Measurements from ENCODE around the gene DNAJB5. TPM values are rescaled to one million over a fixed set of nuclear protein-coding genes. Genes with fewer than 3 reads are reported as not detected.
A peak's percentile ranks its signal among the peaks of the same experiment; 100 is the strongest.

DNAJB5 gene
- total RNA-seq, 5 donors from 2014 or later (not counting 1 experiment from before 2014, with no cell fraction given): 1.3 to 2.4 (median 1.7) TPM

DNA sequence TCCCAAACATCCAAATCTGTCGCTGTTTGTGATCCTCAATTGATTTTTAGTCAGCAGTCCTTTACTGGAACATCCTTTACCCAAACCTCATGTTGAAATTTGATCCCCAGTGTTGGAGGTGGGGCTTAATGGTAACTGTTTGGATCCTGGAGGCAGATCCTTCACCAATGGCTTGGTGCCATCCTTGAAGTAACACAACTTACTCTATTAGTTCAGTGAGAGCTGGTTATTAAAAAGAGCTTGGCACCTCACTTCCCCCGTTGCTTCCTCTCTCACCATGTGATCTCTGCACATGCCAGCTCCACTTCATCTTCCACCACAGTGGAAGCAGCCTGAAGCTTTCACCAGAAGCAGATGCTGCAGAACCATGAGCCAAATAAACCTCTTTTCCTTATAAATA lies 40.3 kb downstream of the DNAJB5 start:
- Mint-ChIP-seq H3K4me1 (peaks cover 4 to 25% (median 16%) of the 10 kb centered on the region in 3 donors), H3K9me3 (no peaks in the 10 kb centered on the region), H3K27me3 (no peaks in the 10 kb centered on the region), H3K36me3 (peaks cover 6% of the 10 kb centered on the region), H3K27ac (no peak overlapping the region), H3K4me3 (no peak overlapping the region)
- no peak for ATAC-seq (replicated peaks in 1 of 4)
- Histone ChIP-seq H3K9me3 (no peaks in the 10 kb centered on the region), H3K27ac (ENCODE audit: low read length) (no peak overlapping the region), H3K27me3 (replicated peaks in 1 of 2; ENCODE audit: control insufficient read depth in 2 of 2, extremely low read depth in 1 of 2, insufficient read depth in 2 of 2, low read length in 1 of 2) (no peaks in the 10 kb centered on the region), H3K4me1 (ENCODE audit: control insufficient read depth in 1 of 2, extremely low read depth in 1 of 2, insufficient read depth in 2 of 2, low read length in 2 of 2) (peaks cover 0 to 3% of the 10 kb centered on the region in 2 experiments), H3K4me3 (ENCODE audit: control insufficient read depth in 1 of 2, extremely low read depth in 1 of 2, low read length in 1 of 2) (no peak overlapping the region), H3K36me3 (ENCODE audit: control insufficient read depth in 2 of 2, extremely low read depth in 1 of 2, insufficient read depth in 1 of 2, low read length in 1 of 2) (no peaks in the 10 kb centered on the region)
- POLR2A ChIA-PET: no interaction called here
- 40% methylated on average over 1 of the region's 2 CpGs for WGBS (ENCODE audit: insufficient coverage)
- CTCF ChIA-PET: no interaction called here
- DNase-seq: no peak

DNA sequence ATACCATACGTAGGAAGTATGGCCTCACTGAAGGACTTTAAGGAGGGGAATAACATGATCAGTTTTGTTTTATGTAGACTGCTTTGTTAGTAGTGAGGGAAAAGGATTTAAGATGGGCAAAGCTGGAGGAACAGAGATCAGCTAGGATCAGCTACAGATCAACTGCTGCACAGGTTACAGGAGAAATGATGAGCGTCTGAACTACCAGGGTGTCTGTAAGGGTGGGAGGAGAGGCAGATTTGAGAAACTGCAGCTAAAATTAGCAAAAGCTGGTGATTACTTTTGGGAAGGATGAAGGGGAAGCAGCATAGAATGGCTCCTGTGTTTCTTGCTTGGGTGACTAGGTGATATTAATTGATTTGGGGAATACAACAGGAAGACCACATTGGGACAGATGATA lies 43.6 kb downstream of the DNAJB5 start:
- peaks cover 0 to 12% of the 10 kb centered on the region in 2 experiments for H3K4me1 ChIP-seq (ENCODE audit: control insufficient read depth in 1 of 2, extremely low read depth in 1 of 2, insufficient read depth in 2 of 2, low read length in 2 of 2)
- no peaks in the 10 kb centered on the region for H3K27me3 ChIP-seq (replicated peaks in 1 of 2; ENCODE audit: control insufficient read depth in 2 of 2, extremely low read depth in 1 of 2, insufficient read depth in 2 of 2, low read length in 1 of 2)
- Mint-ChIP-seq H3K27me3 (no peaks in the 10 kb centered on the region), H3K4me3 (no peak overlapping the region), H3K27ac (no peak overlapping the region), H3K36me3 (peaks cover 6% of the 10 kb centered on the region), H3K4me1 (peaks cover 9 to 17% (median 14%) of the 10 kb centered on the region in 3 donors), H3K9me3 (no peaks in the 10 kb centered on the region)
- no peak for ATAC-seq (replicated peaks in 1 of 4)
- WGBS (ENCODE audit: insufficient coverage): 100% methylated on average over 2 of the region's 2 CpGs
- H3K27ac ChIP-seq (ENCODE audit: low read length): no peak overlapping the region
- no peak for DNase-seq
- POLR2A ChIA-PET: no interaction called here
- no peak overlapping the region for H3K4me3 ChIP-seq (ENCODE audit: control insufficient read depth in 1 of 2, extremely low read depth in 1 of 2, low read length in 1 of 2)
- H3K9me3 ChIP-seq: no peaks in the 10 kb centered on the region
- H3K36me3 ChIP-seq (ENCODE audit: control insufficient read depth in 2 of 2, extremely low read depth in 1 of 2, insufficient read depth in 1 of 2, low read length in 1 of 2): no peaks in the 10 kb centered on the region
- CTCF ChIA-PET: no interaction called here

DNA sequence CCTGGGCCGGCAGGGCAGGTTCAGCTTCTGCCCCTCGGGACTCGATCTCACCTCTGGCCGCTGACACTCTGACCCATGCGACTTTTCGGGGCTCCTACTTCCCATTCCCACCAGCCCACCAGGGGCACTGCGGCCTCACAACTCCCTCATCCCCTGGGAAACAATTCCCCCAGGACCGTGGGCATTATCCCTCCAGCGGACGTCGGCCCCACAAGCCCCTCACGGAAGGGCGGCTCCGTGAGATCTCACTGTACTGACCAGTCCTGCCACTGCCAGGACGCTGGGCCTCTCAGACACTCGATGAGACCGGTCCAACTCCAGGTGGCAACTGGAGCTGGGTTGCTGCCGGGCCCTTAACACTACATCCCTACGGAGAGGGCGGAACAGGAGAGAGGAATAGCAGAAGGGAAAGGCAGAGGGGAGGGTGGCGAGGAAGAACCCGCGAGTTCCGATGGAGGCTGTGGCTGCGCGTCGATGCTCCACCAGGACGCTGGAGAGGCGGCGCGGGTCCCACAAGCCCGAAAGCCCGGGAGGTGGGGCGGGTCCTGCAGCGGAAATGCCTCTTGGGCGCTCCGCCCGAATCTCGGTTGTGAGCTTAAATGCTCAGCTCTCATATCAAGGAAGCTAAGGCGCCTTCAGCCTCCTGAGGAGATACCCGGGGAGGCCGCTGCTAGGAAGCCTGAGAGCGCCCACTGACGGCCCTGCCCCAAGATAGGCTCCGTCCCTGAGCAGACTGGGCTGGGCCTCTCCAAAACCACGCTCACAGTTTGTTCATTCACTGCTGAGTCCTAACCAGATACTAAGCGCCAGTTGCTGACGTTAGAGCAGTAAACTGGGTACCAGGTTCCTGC lies 46.5 kb downstream of the DNAJB5 start:
- Histone ChIP-seq H3K27me3 (replicated peaks in 1 of 2; ENCODE audit: control insufficient read depth in 2 of 2, extremely low read depth in 1 of 2, insufficient read depth in 2 of 2, low read length in 1 of 2) (no peaks in the 10 kb centered on the region), H3K36me3 (ENCODE audit: control insufficient read depth in 2 of 2, extremely low read depth in 1 of 2, insufficient read depth in 1 of 2, low read length in 1 of 2) (no peaks in the 10 kb centered on the region), H3K9me3 (no peaks in the 10 kb centered on the region), H3K4me1 (ENCODE audit: control insufficient read depth in 1 of 2, extremely low read depth in 1 of 2, insufficient read depth in 2 of 2, low read length in 2 of 2) (peaks cover 0 to 12% of the 10 kb centered on the region in 2 experiments), H3K27ac (ENCODE audit: low read length) (no peak overlapping the region), H3K4me3 (ENCODE audit: control insufficient read depth in 1 of 2, extremely low read depth in 1 of 2, low read length in 1 of 2) (peak overlapping the region; percentile 18 to 36)
- Mint-ChIP-seq H3K27me3 (no peaks in the 10 kb centered on the region), H3K9me3 (no peaks in the 10 kb centered on the region), H3K4me3 (peak overlapping the region; percentile 46 to 75 (median 59)), H3K27ac (peak overlapping the region in 1 of 2 donors; percentile 28), H3K4me1 (peaks cover 6 to 11% (median 7%) of the 10 kb centered on the region in 3 donors), H3K36me3 (peaks cover 4% of the 10 kb centered on the region)
- POLR2A ChIA-PET: interaction anchor here in 1 of 2 donors (0.8 kb wide), 1 partner anchor 67 kb away, joined by 3 read pairs; the partner anchor contains the start of gene STOML2
- 51% methylated on average over 47 of the region's 48 CpGs for WGBS (ENCODE audit: insufficient coverage)
- ATAC-seq (replicated peaks in 1 of 4) (peak; percentile 75 to 88 (median 88)), DNase-seq (peak in 34 of 35 experiments; percentile 2 to 58 (median 34))
- CTCF ChIA-PET: interaction anchor here (0.7 to 0.8 kb wide), 3 partner anchors 13 to 273 kb away, joined by 3 to 7 read pairs (median 4); no protein-coding TSS in a partner anchor

DNA sequence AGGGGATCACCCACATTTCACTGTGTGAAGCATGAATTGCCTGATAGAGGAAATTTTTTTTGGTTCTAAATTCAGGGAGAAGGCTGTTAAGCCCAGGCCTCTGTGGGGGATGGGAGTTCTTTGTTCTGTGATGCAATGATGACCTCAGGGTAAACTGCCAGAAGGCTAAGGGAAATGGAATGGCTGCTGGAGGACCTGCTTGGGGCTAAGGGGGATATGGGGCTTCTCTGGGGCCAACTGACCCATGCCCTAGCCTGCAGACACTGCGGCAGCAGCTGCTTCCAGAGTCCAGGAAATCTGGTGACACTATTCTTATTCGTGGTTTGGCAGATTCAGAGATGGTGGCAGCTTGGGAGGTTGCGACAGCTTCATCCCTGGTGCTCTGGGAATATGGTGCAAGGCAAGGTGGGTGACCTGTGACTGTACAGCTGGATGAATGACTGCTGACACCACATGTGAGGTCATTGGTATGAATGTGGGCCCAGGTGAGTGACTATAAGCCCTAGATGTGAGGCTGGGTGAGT lies 52.6 kb downstream of the DNAJB5 start:
- ChIA-PET CTCF (no interaction called here), POLR2A (no interaction called here)
- DNase-seq: no peak
- no peak overlapping the region for H3K27ac Mint-ChIP-seq
- H3K9me3 Mint-ChIP-seq: no peaks in the 10 kb centered on the region
- H3K4me3 ChIP-seq (ENCODE audit: control insufficient read depth in 1 of 2, extremely low read depth in 1 of 2, low read length in 1 of 2): no peak overlapping the region
- H3K9me3 ChIP-seq: no peaks in the 10 kb centered on the region
- H3K36me3 Mint-ChIP-seq: peaks cover 19% of the 10 kb centered on the region
- ATAC-seq (replicated peaks in 1 of 4): no peak
- no peaks in the 10 kb centered on the region for H3K27me3 ChIP-seq (replicated peaks in 1 of 2; ENCODE audit: control insufficient read depth in 2 of 2, extremely low read depth in 1 of 2, insufficient read depth in 2 of 2, low read length in 1 of 2)
- H3K27ac ChIP-seq (ENCODE audit: low read length): no peak overlapping the region
- no peaks in the 10 kb centered on the region for H3K27me3 Mint-ChIP-seq
- H3K4me1 ChIP-seq (ENCODE audit: control insufficient read depth in 1 of 2, extremely low read depth in 1 of 2, insufficient read depth in 2 of 2, low read length in 2 of 2): no peaks in the 10 kb centered on the region
- peaks cover 0 to 21% of the 10 kb centered on the region in 2 donors for H3K36me3 ChIP-seq (ENCODE audit: control insufficient read depth in 2 of 2, extremely low read depth in 1 of 2, insufficient read depth in 1 of 2, low read length in 1 of 2)
- WGBS (ENCODE audit: insufficient coverage): 93% methylated on average over 3 of the region's 3 CpGs
- H3K4me1 Mint-ChIP-seq: no peaks in the 10 kb centered on the region
- no peak overlapping the region for H3K4me3 Mint-ChIP-seq

DNA sequence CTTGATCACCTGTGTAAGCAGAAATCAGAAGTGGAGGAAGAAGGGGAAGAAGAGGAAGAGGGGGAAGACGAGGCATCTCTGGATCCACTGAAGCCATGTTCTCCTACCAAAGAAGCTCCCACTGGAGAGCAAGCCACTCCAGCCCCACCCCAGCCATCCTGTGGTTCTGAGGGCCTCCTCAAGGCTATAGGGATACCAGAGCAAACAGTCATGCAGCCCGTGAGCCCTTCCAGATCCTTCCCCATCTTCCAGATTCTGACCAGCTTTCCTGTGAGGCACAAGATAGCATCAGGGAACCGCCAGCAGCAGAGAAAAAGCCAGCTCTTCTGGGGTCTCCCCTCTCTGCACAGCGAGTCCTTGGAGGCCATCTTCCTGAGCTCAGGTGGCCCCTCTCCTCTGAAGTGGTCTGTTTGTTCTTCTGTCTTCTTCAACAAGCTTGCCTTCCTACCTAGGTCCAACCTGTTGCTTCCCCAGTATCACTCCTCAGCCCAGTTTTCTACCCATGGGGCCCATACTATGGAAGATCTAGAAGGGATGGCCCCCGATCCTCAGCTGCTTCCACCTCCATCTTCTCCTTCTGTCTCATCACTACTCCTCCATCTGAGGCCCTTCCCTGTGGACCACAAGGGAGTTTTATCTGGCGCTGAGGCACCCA lies 53.5 kb downstream of the DNAJB5 start:
- Mint-ChIP-seq H3K9me3 (no peaks in the 10 kb centered on the region), H3K4me1 (no peaks in the 10 kb centered on the region), H3K27ac (no peak overlapping the region), H3K27me3 (no peaks in the 10 kb centered on the region), H3K4me3 (no peak overlapping the region), H3K36me3 (peaks cover 19% of the 10 kb centered on the region)
- ATAC-seq (replicated peaks in 1 of 4): no peak
- POLR2A ChIA-PET: no interaction called here
- CTCF ChIA-PET: interaction anchor here in 1 of 2 donors (0.6 kb wide), 1 partner anchor 8 kb away, joined by 3 read pairs; no protein-coding TSS in a partner anchor
- 97% methylated on average over 4 of the region's 6 CpGs for WGBS (ENCODE audit: insufficient coverage)
- Histone ChIP-seq H3K27me3 (replicated peaks in 1 of 2; ENCODE audit: control insufficient read depth in 2 of 2, extremely low read depth in 1 of 2, insufficient read depth in 2 of 2, low read length in 1 of 2) (no peaks in the 10 kb centered on the region), H3K9me3 (no peaks in the 10 kb centered on the region), H3K4me3 (ENCODE audit: control insufficient read depth in 1 of 2, extremely low read depth in 1 of 2, low read length in 1 of 2) (no peak overlapping the region), H3K27ac (ENCODE audit: low read length) (no peak overlapping the region), H3K36me3 (ENCODE audit: control insufficient read depth in 2 of 2, extremely low read depth in 1 of 2, insufficient read depth in 1 of 2, low read length in 1 of 2) (peaks cover 4 to 21% of the 10 kb centered on the region in 2 donors), H3K4me1 (ENCODE audit: control insufficient read depth in 1 of 2, extremely low read depth in 1 of 2, insufficient read depth in 2 of 2, low read length in 2 of 2) (no peaks in the 10 kb centered on the region)
- DNase-seq: no peak

DNA sequence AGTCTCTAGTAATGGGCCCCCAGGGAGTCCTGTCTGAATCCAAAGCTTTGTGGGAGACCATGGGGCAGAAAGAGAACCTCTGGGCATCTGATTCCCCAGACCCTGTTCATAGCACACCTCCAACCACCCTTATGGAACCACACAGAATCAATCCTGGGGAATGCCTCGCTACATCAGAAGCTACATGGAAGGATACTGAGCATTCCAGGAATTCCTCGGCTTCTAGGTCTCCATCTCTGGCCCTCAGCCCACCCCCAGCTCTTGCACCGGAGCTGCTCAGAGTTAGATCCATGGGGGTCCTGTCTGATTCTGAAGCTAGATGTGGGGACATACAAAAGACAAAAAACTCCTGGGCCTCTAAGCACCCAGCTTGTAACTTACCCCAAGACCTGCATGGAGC lies 54.5 kb downstream of the DNAJB5 start:
- ATAC-seq (replicated peaks in 1 of 4) (no peak), DNase-seq (no peak)
- no peak overlapping the region for H3K4me3 Mint-ChIP-seq
- Histone ChIP-seq H3K27me3 (replicated peaks in 1 of 2; ENCODE audit: control insufficient read depth in 2 of 2, extremely low read depth in 1 of 2, insufficient read depth in 2 of 2, low read length in 1 of 2) (no peaks in the 10 kb centered on the region), H3K4me1 (ENCODE audit: control insufficient read depth in 1 of 2, extremely low read depth in 1 of 2, insufficient read depth in 2 of 2, low read length in 2 of 2) (no peaks in the 10 kb centered on the region), H3K9me3 (no peaks in the 10 kb centered on the region), H3K27ac (ENCODE audit: low read length) (no peak overlapping the region), H3K36me3 (ENCODE audit: control insufficient read depth in 2 of 2, extremely low read depth in 1 of 2, insufficient read depth in 1 of 2, low read length in 1 of 2) (peaks cover 10 to 21% of the 10 kb centered on the region in 2 donors), H3K4me3 (ENCODE audit: control insufficient read depth in 1 of 2, extremely low read depth in 1 of 2, low read length in 1 of 2) (no peak overlapping the region)
- POLR2A ChIA-PET: no interaction called here
- WGBS (ENCODE audit: insufficient coverage): 100% methylated on average over 1 of the region's 3 CpGs
- no peaks in the 10 kb centered on the region for H3K4me1 Mint-ChIP-seq
- peaks cover 26% of the 10 kb centered on the region for H3K36me3 Mint-ChIP-seq
- CTCF ChIA-PET: no interaction called here
- H3K9me3 Mint-ChIP-seq: no peaks in the 10 kb centered on the region
- H3K27me3 Mint-ChIP-seq: no peaks in the 10 kb centered on the region
- H3K27ac Mint-ChIP-seq: no peak overlapping the region
